NB4 (cell line): ENCODE data around the gene ABHD10.

Source experiments
- MYC ChIP-seq: IDR thresholded peaks from 2 replicates; pipeline ENCODE4 v1.6.1; 2011; ENCODE audit warnings: low read depth, low read length
- POLR2A ChIP-seq: IDR thresholded peaks from 2 replicates; pipeline ENCODE4 v1.6.1; 2011; ENCODE audit warnings: mild to moderate bottlenecking; ENCODE audit not compliant: insufficient read length; ENCODE audit errors: extremely low read depth
- TF ChIP-seq, protein P1 (sequence below): IDR thresholded peaks from one replicate; pipeline ENCODE4 v1.5.1; 2012; ENCODE audit warnings: low read depth, low read length
- TF ChIP-seq, protein P2 (sequence below): IDR thresholded peaks from 2 replicates; pipeline ENCODE4 v1.6.1; 2011; ENCODE audit warnings: low read depth, low read length

DNA sequence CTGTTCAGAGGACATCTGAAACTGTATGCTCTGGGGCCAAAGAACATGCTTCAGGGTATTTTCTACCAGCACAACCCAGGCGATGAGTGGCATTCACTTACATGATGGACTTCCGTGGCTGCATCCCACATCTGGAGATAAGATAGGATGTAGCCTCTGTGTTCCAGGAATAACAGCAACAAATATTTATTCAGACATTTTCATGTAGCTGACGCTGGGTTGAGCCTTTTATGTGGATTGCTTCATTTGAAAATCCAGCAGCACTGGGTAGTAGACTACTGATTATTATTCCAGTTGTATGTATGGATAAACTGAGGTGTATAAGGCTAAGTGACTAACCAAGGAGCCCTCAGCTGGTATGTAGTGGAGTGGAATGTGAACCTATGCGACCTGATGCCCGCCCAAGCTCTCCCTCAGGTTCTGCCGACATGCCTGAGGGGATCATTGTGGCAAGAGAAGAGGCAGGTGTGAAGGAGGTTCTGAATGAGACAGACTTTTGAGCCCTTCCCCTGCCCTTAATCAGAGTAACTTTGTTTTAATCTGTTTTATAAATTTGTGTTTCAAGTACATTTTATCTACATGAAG is 25.9 kb upstream of the ABHD10 start:
- TF ChIP-seq, protein P1, sequence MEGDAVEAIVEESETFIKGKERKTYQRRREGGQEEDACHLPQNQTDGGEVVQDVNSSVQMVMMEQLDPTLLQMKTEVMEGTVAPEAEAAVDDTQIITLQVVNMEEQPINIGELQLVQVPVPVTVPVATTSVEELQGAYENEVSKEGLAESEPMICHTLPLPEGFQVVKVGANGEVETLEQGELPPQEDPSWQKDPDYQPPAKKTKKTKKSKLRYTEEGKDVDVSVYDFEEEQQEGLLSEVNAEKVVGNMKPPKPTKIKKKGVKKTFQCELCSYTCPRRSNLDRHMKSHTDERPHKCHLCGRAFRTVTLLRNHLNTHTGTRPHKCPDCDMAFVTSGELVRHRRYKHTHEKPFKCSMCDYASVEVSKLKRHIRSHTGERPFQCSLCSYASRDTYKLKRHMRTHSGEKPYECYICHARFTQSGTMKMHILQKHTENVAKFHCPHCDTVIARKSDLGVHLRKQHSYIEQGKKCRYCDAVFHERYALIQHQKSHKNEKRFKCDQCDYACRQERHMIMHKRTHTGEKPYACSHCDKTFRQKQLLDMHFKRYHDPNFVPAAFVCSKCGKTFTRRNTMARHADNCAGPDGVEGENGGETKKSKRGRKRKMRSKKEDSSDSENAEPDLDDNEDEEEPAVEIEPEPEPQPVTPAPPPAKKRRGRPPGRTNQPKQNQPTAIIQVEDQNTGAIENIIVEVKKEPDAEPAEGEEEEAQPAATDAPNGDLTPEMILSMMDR = no peak
- no peak for TF ChIP-seq POLR2A
- TF ChIP-seq, protein P2, sequence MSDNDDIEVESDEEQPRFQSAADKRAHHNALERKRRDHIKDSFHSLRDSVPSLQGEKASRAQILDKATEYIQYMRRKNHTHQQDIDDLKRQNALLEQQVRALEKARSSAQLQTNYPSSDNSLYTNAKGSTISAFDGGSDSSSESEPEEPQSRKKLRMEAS = no peak
- TF ChIP-seq MYC = no peak
